ENCODE measurements around the gene NPM1.
A peak's percentile ranks its signal among the peaks of the same experiment; 100 is the strongest.
"Not testable (repeated sequence)": the region's sequence is repeated elsewhere in the genome, so short reads cannot be mapped to it uniquely, and the experiment has no call there.

Gene NPM1

GRCh38 chr5:171413153-171413910 is 25.7 kb downstream of the NPM1 start (continued):
- no peak for TF ChIP-seq CTCF (tag by site-specific recombination; IDR thresholded peaks at IDR 0.05)
- no peak for TF ChIP-seq PRDM2 (tag by site-specific recombination; IDR thresholded peaks at IDR 0.05; ENCODE audit: borderline replicate concordance)
- no peak for TF ChIP-seq ZNF221 (tag by site-specific recombination; IDR thresholded peaks at IDR 0.05; ENCODE audit: borderline replicate concordance)
- no peak for TF ChIP-seq ZNF626 (tag by site-specific recombination; IDR thresholded peaks at IDR 0.05)
- TF ChIP-seq KLF9 (tag by site-specific recombination; IDR thresholded peaks at IDR 0.05; ENCODE audit: low read depth), result no peak
- TF ChIP-seq ZNF362 (tag by site-specific recombination; IDR thresholded peaks at IDR 0.05), result no peak

- H3K27ac ChIP-seq (ENCODE audit: extremely low read depth, low read depth, low read length); H3K4me1 ChIP-seq (ENCODE audit: control insufficient read depth, insufficient read depth, low read length); H3K9me3 ChIP-seq (ENCODE audit: control insufficient read depth, insufficient read depth, low read depth, low read length); H3K4me3 ChIP-seq (ENCODE audit: low read depth, low read length): not testable (repeated sequence)
- peak; percentile 40; the same call in 1 of the 2 replicates for TF ChIP-seq OSR2 (tag by site-specific recombination; IDR thresholded peaks at IDR 0.05)
- TF ChIP-seq ZNF362 (tag by site-specific recombination; IDR thresholded peaks at IDR 0.05), result peak; percentile 78; the same call in 1 of the 2 replicates
- ChIA-PET POLR2A (interaction anchor here (1.3 kb wide), 1 partner anchor 27 kb away, joined by 3 read pairs; no protein-coding TSS in a partner anchor), CTCF (interaction anchor here (0.5 to 1.2 kb wide), 4 partner anchors 14 to 330 kb away, joined by 3 read pairs; no protein-coding TSS in a partner anchor)
- H3K36me3 ChIP-seq (ENCODE audit: control insufficient read depth in 2 of 2, insufficient read depth in 1 of 2, low read length in 2 of 2), result peaks cover 36 to 50% of the 10 kb centered on the region in 2 experiments
Observed at GRCh38 chr5:171413993-171414392, 26.3 kb downstream of the NPM1 start.

- ChIA-PET POLR2A (interaction anchor here (0.6 to 0.7 kb wide), 2 partner anchors 112 to 870 kb away, joined by 3 read pairs; no protein-coding TSS in a partner anchor), CTCF (interaction anchor here (0.5 to 0.7 kb wide), 4 partner anchors 228 to 497 kb away, joined by 3 to 4 read pairs (median 3); no protein-coding TSS in a partner anchor)
- Histone ChIP-seq H3K9me3 (ENCODE audit: control insufficient read depth, insufficient read depth, low read depth, low read length) (no peaks in the 10 kb centered on the region), H3K36me3 (ENCODE audit: control insufficient read depth in 2 of 2, insufficient read depth in 1 of 2, low read length in 2 of 2) (peaks cover 23 to 38% of the 10 kb centered on the region in 2 experiments), H3K4me1 (ENCODE audit: control insufficient read depth, insufficient read depth, low read length) (no peaks in the 10 kb centered on the region), H3K27ac (ENCODE audit: extremely low read depth, low read depth, low read length) (no peak overlapping the region), H3K4me3 (ENCODE audit: low read depth, low read length) (no peak overlapping the region)
- peak; percentile 8; the same call in 1 of the 2 replicates for TF ChIP-seq ZNF121 (tag by site-specific recombination; IDR thresholded peaks at IDR 0.05)
- peak; percentile 83; the same call in 1 of the 2 replicates for TF ChIP-seq ZNF362 (tag by site-specific recombination; IDR thresholded peaks at IDR 0.05)
- peak; percentile 51; the same call in 1 of the 2 replicates for TF ChIP-seq ZNF629 (tag by site-specific recombination; IDR thresholded peaks at IDR 0.05)
- no peak for TF ChIP-seq SP7 (tag by site-specific recombination; IDR thresholded peaks at IDR 0.05)
- no peak for TF ChIP-seq ZNF529 (tag by site-specific recombination; IDR thresholded peaks at IDR 0.05; ENCODE audit: insufficient replicate concordance)
- TF ChIP-seq BCL11A (tag by site-specific recombination; IDR thresholded peaks at IDR 0.05; ENCODE audit: low read depth), result peak; percentile 12; the same call in 1 of the 2 replicates
- TF ChIP-seq INSM2 (tag by site-specific recombination; IDR thresholded peaks at IDR 0.05), result peak; percentile 52; the same call in 1 of the 2 replicates
Observed at GRCh38 chr5:171415115-171415730, 27.6 kb downstream of the NPM1 start.
